H1 (cell line): ENCODE data around the gene ZNF576. TPM values are rescaled to one million over a fixed set of nuclear protein-coding genes. Genes with fewer than 3 reads are reported as not detected.

Experiments
- CTCF ChIA-PET: fragments of 300-600 bp; sonication (Branson Sonifier 250); formaldehyde crosslinking; loops from one replicate; lab custom pipeline; 2021; ENCODE audit not compliant: partially characterized antibody; lab: Charles Lee
- POLR2A ChIA-PET: fragments of 300-600 bp; sonication (Branson Sonifier 250); formaldehyde crosslinking; loops from one replicate; lab custom pipeline; 2021; ENCODE audit warnings: inconsistent platforms; ENCODE audit not compliant: partially characterized antibody; lab: Charles Lee
- DNase-seq, 2 experiments: peaks; one replicate each; pipeline versions ENCODE4 v3.0.0 to v3.0.0-alpha.2; 2010 to 2022; ENCODE audit warnings: low spot score in 2 of 2, low read depth in 1 of 2, mixed read lengths in 1 of 2
- FAIRE-seq: peaks from 2 replicates; lab custom pipeline; 2011; peaks lifted over from hg19 to GRCh38; lab: Jason Lieb, UNC
- H2AFZ ChIP-seq: 2 replicates; pipeline ENCODE4 v1.8.1; 2012; ENCODE audit warnings: low read length, inconsistent platforms
- H2AK5ac ChIP-seq: 2 replicates; pipeline ENCODE4 v1.6.1; 2013; ENCODE audit warnings: low read depth, low read length
- H2BK120ac ChIP-seq: replicated peaks from 2 replicates; pipeline ENCODE3; 2013; ENCODE audit warnings: low read depth, low read length, inconsistent platforms
- H2BK12ac ChIP-seq: 2 replicates; pipeline ENCODE4 v1.6.1; 2013; ENCODE audit warnings: low read depth, low read length
- H2BK15ac ChIP-seq: 2 replicates; pipeline ENCODE4 v1.6.1; 2013; ENCODE audit warnings: low read length
- H2BK20ac ChIP-seq: 2 replicates; pipeline ENCODE4 v1.6.1; 2013; ENCODE audit warnings: low read length
- H2BK5ac ChIP-seq: 2 replicates; pipeline ENCODE4 v1.6.1; 2013; ENCODE audit warnings: low read depth, low read length
- H3K14ac ChIP-seq: 2 replicates; pipeline ENCODE4 v1.6.1; 2013; ENCODE audit warnings: inconsistent platforms; ENCODE audit not compliant: insufficient read length
- H3K18ac ChIP-seq: 2 replicates; pipeline ENCODE4 v1.6.1; 2013; ENCODE audit warnings: low read length; ENCODE audit errors: extremely low read depth
- H3K23ac ChIP-seq: 2 replicates; pipeline ENCODE4 v1.6.1; 2013; ENCODE audit warnings: inconsistent platforms; ENCODE audit not compliant: insufficient read length
- H3K23me2 ChIP-seq: 2 replicates; pipeline ENCODE4 v1.6.1; 2013; ENCODE audit warnings: low read depth, low read length
- H3K27ac ChIP-seq: 2 replicates; pipeline ENCODE4 v1.6.1; 2011; ENCODE audit warnings: low read depth, low read length, inconsistent platforms
- H3K27me3 ChIP-seq, 4 experiments: replicated peaks in 1 of 4; 1 replicate in 1 of 4; 2 replicates in 3 of 4; pipeline versions ENCODE4 v1.6.1 to v1.8.1; 2011 to 2013; ENCODE audit warnings: low read length in 3 of 4, mild to moderate bottlenecking in 3 of 4, inconsistent platforms in 2 of 4, mixed read lengths in 2 of 4, moderate library complexity in 1 of 4; ENCODE audit not compliant: control insufficient read depth in 3 of 4, insufficient read depth in 3 of 4; ENCODE audit errors: extremely low read depth in 1 of 4
- H3K36me3 ChIP-seq, 4 experiments: 2 replicates each; pipeline versions ENCODE4 v1.6.1 to v1.8.1; 2011 to 2013; ENCODE audit warnings: mild to moderate bottlenecking in 4 of 4, low read length in 3 of 4, moderate library complexity in 2 of 4, control low read depth in 1 of 4, inconsistent platforms in 1 of 4; ENCODE audit not compliant: insufficient read depth in 4 of 4, control insufficient read depth in 2 of 4
- H3K4ac ChIP-seq: replicated peaks from 2 replicates; pipeline ENCODE3; 2013; ENCODE audit warnings: low read length, low read depth, mixed read lengths, inconsistent platforms; ENCODE audit not compliant: insufficient read length
- H3K4me1 ChIP-seq, 4 experiments: replicated peaks in 1 of 4; 1 replicate in 1 of 4; 2 replicates in 3 of 4; pipeline versions ENCODE4 v1.6.1 to v1.8.1; 2011 to 2013; ENCODE audit warnings: low read length in 3 of 4, inconsistent platforms in 2 of 4, mixed read lengths in 1 of 4; ENCODE audit not compliant: insufficient read depth in 4 of 4, control insufficient read depth in 3 of 4
- H3K4me2 ChIP-seq, 2 experiments: 2 replicates each; pipeline versions ENCODE4 v1.6.1 to v1.8.1; 2011 to 2013; ENCODE audit warnings: low read depth in 2 of 2, low read length in 2 of 2, control low read depth in 1 of 2, inconsistent platforms in 1 of 2, mild to moderate bottlenecking in 1 of 2; ENCODE audit not compliant: insufficient read depth in 1 of 2
- H3K4me3 ChIP-seq, 4 experiments: fragments of 200-600, 300-600 bp in 1 of 4; sonication (generic), shearing (Covaris generic), sonication (Bioruptor Twin) in 1 of 4; 2 replicates each; pipeline versions ENCODE4 v1.5.1 to v1.8.1; 2011 to 2016; ENCODE audit warnings: low read length in 4 of 4, low read depth in 3 of 4, control low read depth in 2 of 4, inconsistent platforms in 2 of 4, mild to moderate bottlenecking in 2 of 4, mixed read lengths in 1 of 4, moderate library complexity in 1 of 4; ENCODE audit not compliant: insufficient read depth in 2 of 4; ENCODE audit errors: extremely low read depth in 1 of 4
- H3K56ac ChIP-seq: replicated peaks from 2 replicates; pipeline ENCODE3; 2013; ENCODE audit warnings: low read depth, mild to moderate bottlenecking, mixed read lengths, low read length, inconsistent platforms; ENCODE audit not compliant: insufficient read length
- H3K79me1 ChIP-seq: 2 replicates; pipeline ENCODE4 v1.6.1; 2013; ENCODE audit warnings: low read depth, low read length, control low read depth
- H3K79me2 ChIP-seq, 2 experiments: 2 replicates each; pipeline versions ENCODE4 v1.6.1 to v1.8.1; 2012 to 2013; ENCODE audit warnings: low read length in 2 of 2, mild to moderate bottlenecking in 2 of 2, inconsistent platforms in 1 of 2; ENCODE audit not compliant: insufficient read depth in 2 of 2, control insufficient read depth in 1 of 2
- H3K9ac ChIP-seq, 4 experiments: replicated peaks in 1 of 4; 1 replicate in 1 of 4; 2 replicates in 3 of 4; pipeline versions ENCODE4 v1.6.1 to v1.8.1; 2011 to 2013; ENCODE audit warnings: low read depth in 3 of 4, low read length in 3 of 4, control low read depth in 2 of 4, mild to moderate bottlenecking in 2 of 4, moderate library complexity in 2 of 4, inconsistent platforms in 1 of 4; ENCODE audit errors: extremely low read depth in 1 of 4
- H3K9me3 ChIP-seq, 2 experiments: 2 replicates each; pipeline versions ENCODE4 v1.6.1 to v1.8.1; 2012 to 2013; ENCODE audit warnings: mild to moderate bottlenecking in 2 of 2, moderate library complexity in 2 of 2, control low read depth in 1 of 2, inconsistent platforms in 1 of 2, low read depth in 1 of 2, low read length in 1 of 2, mixed read lengths in 1 of 2; ENCODE audit not compliant: insufficient read depth in 2 of 2
- H4K20me1 ChIP-seq, 2 experiments: replicated peaks in 1 of 2; 2 replicates each; pipeline versions ENCODE3 to v1.8.1; 2011 to 2013; ENCODE audit warnings: inconsistent platforms in 2 of 2, low read length in 2 of 2, mild to moderate bottlenecking in 1 of 2; ENCODE audit not compliant: insufficient read depth in 2 of 2, control insufficient read depth in 1 of 2
- H4K5ac ChIP-seq: 2 replicates; pipeline ENCODE4 v1.6.1; 2013; ENCODE audit warnings: low read length, low read depth, mixed read lengths, inconsistent platforms; ENCODE audit not compliant: insufficient read length
- H4K8ac ChIP-seq: 2 replicates; pipeline ENCODE4 v1.8.0; 2013; ENCODE audit warnings: mild to moderate bottlenecking, moderate library complexity, low read length, inconsistent platforms; ENCODE audit not compliant: insufficient read depth; ENCODE audit errors: extremely low read depth
- H4K91ac ChIP-seq: replicated peaks from 2 replicates; pipeline ENCODE3; 2013; ENCODE audit warnings: low read length, mixed read lengths, inconsistent platforms; ENCODE audit not compliant: insufficient read length
- ATF3 ChIP-seq: IDR thresholded peaks from 2 replicates; pipeline ENCODE4 v1.6.1; 2011; ENCODE audit warnings: low read depth, mild to moderate bottlenecking, low read length; ENCODE audit not compliant: insufficient read depth
- CHD1 ChIP-seq: IDR thresholded peaks from 2 replicates; pipeline ENCODE4 v1.6.1; 2012; ENCODE audit warnings: low read depth, low read length, improper control_type of control experiment
- CHD2 ChIP-seq: IDR thresholded peaks from 2 replicates; pipeline ENCODE4 v1.6.1; 2012; ENCODE audit warnings: low read length, improper control_type of control experiment
- E2F6 ChIP-seq: IDR thresholded peaks from 2 replicates; pipeline ENCODE4 v1.6.1; 2012; ENCODE audit warnings: inconsistent platforms
- HDAC2 ChIP-seq, 2 experiments: fragments of 300-600 bp in 1 of 2; sonication (generic) in 1 of 2; IDR thresholded peaks; 2 replicates each; pipeline ENCODE4 v1.6.1; 2011 to 2012; ENCODE audit warnings: low read depth in 2 of 2, low read length in 2 of 2, mild to moderate bottlenecking in 2 of 2, moderate library complexity in 2 of 2, borderline replicate concordance in 1 of 2, inconsistent platforms in 1 of 2
- KDM1A ChIP-seq: fragments of 200-600, 300-600 bp; sonication (generic); IDR thresholded peaks from 2 replicates; pipeline ENCODE4 v1.7.1; 2016; ENCODE audit warnings: mild to moderate bottlenecking, low read length, borderline replicate concordance
- MAFK ChIP-seq: IDR thresholded peaks from 2 replicates; pipeline ENCODE4 v1.6.1; 2012; ENCODE audit warnings: low read depth, mild to moderate bottlenecking, improper control_type of control experiment, low read length
- NRF1 ChIP-seq: IDR thresholded peaks from 2 replicates; pipeline ENCODE4 v1.6.1; 2011; ENCODE audit warnings: mild to moderate bottlenecking, low read depth, low read length, improper control_type of control experiment
- PHF8 ChIP-seq: fragments of 200-600 bp; sonication (generic); conservative IDR thresholded peaks from 2 replicates; pipeline ENCODE4 v1.7.1; 2012; ENCODE audit warnings: low read depth, mild to moderate bottlenecking, inconsistent platforms, low read length, moderate library complexity
- TAF1 ChIP-seq: IDR thresholded peaks from 2 replicates; pipeline ENCODE4 v1.6.1; 2011; ENCODE audit warnings: mild to moderate bottlenecking, low read depth, low read length
- YY1 ChIP-seq: IDR thresholded peaks from 2 replicates; pipeline ENCODE4 v1.6.1; 2011; ENCODE audit warnings: low read depth, mild to moderate bottlenecking, low read length
- WGBS, 2 experiments: shearing (Covaris generic) in 1 of 2; methylation state at CpG; one replicate each; pipeline versions ENCODE4 v1.1.6 to v1.1.7; 2013 to 2015; ENCODE audit warnings: low lambda C conversion rate in 2 of 2, mixed read lengths in 2 of 2, inconsistent platforms in 1 of 2, low coverage in 1 of 2, missing lambda C conversion rate in 1 of 2; ENCODE audit not compliant: insufficient replicate concordance in 2 of 2, insufficient coverage in 1 of 2, insufficient read length in 1 of 2; ENCODE audit errors: extremely low coverage in 1 of 2, missing lambda C conversion rate in 1 of 2; 5-methylcytosine and 5-hydroxymethylcytosine counted together
- polyA plus RNA-seq, 7 experiments: library from polyadenylated mRNA; depleted of rRNA in 3 of 7; stranded (reverse) in 5 of 7; unstranded in 2 of 7; fragments of >200 nt in 5 of 7; fragments of 200-250 nt in 2 of 7; gene quantifications; 1 replicate in 5 of 7; 2 replicates in 1 of 7; 4 replicates in 1 of 7; pipeline versions ENCODE4 v1.2.1 to v1.2.3, GENCODE V29; 2011 to 2013; ENCODE audit warnings: missing spikeins in 2 of 7, mixed read lengths in 2 of 7
- total RNA-seq: library from RNA; stranded (reverse); fragmentation: NEBNext Ultra II Directional; extraction: Animal tissue kit (Norgen Biotek cat#: 25700); gene quantifications from 2 replicates; pipeline ENCODE4 v1.2.1, GENCODE V29; 2021

The ZNF576 gene
- total and polyA plus RNA-seq, 2 of the 8 experiments (the other 6 are each of a cell fraction or from before 2014, with no cell fraction given), result 13.6 to 32.4 TPM

- Histone ChIP-seq H3K23me2 (no peaks in the 10 kb centered on the region; the same call in 1 of the 2 replicates), H3K36me3 (no peaks in the 10 kb centered on the region; a peak in 2 of 8 replicates), H2BK120ac (no peak overlapping the region), H3K56ac (no peak overlapping the region), H3K14ac (no peak overlapping the region), H3K4me3 (no peak overlapping the region), H2AK5ac (no peak overlapping the region), H3K27ac (no peak overlapping the region), H3K79me1 (no peaks in the 10 kb centered on the region), H3K4me2 (no peak overlapping the region), H4K91ac (no peak overlapping the region), H2BK12ac (no peak overlapping the region), H3K27me3 (no peaks in the 10 kb centered on the region), H4K20me1 (peaks cover 4 to 5% of the 10 kb centered on the region in 2 experiments), H3K23ac (no peak overlapping the region), H2BK5ac (no peak overlapping the region), H4K8ac (no peak overlapping the region), H3K4ac (no peak overlapping the region), H3K9me3 (no peaks in the 10 kb centered on the region), H3K18ac (no peak overlapping the region), H2BK15ac (no peak overlapping the region), H3K79me2 (no peaks in the 10 kb centered on the region), H3K4me1 (peaks cover 0 to 6% (median 3%) of the 10 kb centered on the region in 4 experiments; a peak in 2 of 7 replicates), H2BK20ac (no peak overlapping the region), H2AFZ (no peak overlapping the region), H3K9ac (no peak overlapping the region), H4K5ac (no peak overlapping the region)
- ChIA-PET CTCF (interaction anchor here (0.5 to 3.8 kb wide), 25 partner anchors 8 to 149 kb away, joined by 3 to 30 read pairs (median 4); partner anchors contain the start of genes IRGQ, SRRM5 and ZNF576), POLR2A (interaction anchor here (1.0 to 1.4 kb wide), 3 partner anchors 8 to 32 kb away, joined by 3 to 9 read pairs (median 3); no protein-coding TSS in a partner anchor)
- DNase-seq (no peak), FAIRE-seq (no peak)
- 93% methylated on average over 17 of the region's 17 CpGs; no CpG with 5 or more reads in 1 of the 2 experiments for WGBS, 2 experiments
- TF ChIP-seq E2F6 (no peak), CHD1 (no peak), TAF1 (no peak), NRF1 (no peak), MAFK (no peak), KDM1A (no peak), YY1 (no peak), ATF3 (no peak), HDAC2 (IDR thresholded peaks at IDR 0.05; ENCODE audit: borderline replicate concordance in 1 of 2, low read depth in 2 of 2, low read length in 2 of 2) (no peak), CHD2 (no peak), PHF8 (no peak)
Measured at GRCh38 chr19:43626838-43627237, 30.4 kb downstream of the ZNF576 start.
